HEK293 (cell line): ENCODE measurements around the gene NHLH1.

ENCODE experiments used
- MYNN ChIP-seq: fragments of 450-650 bp; formaldehyde crosslinking; IDR thresholded peaks from 2 replicates; pipeline ENCODE4 v1.5.1; 2016; ENCODE audit warnings: missing biosample characterization, missing genetic modification characterization, borderline replicate concordance
- ZNF366 ChIP-seq: fragments of 450-650 bp; formaldehyde crosslinking; conservative IDR thresholded peaks from 2 replicates; pipeline ENCODE4 v1.5.1; 2016; ENCODE audit warnings: missing biosample characterization, missing genetic modification characterization
- TF ChIP-seq, protein P1 (sequence below): fragments of 450-650 bp; formaldehyde crosslinking; IDR thresholded peaks from 2 replicates; pipeline ENCODE4 v1.5.1; 2016; ENCODE audit warnings: missing biosample characterization, missing genetic modification characterization

DNA sequence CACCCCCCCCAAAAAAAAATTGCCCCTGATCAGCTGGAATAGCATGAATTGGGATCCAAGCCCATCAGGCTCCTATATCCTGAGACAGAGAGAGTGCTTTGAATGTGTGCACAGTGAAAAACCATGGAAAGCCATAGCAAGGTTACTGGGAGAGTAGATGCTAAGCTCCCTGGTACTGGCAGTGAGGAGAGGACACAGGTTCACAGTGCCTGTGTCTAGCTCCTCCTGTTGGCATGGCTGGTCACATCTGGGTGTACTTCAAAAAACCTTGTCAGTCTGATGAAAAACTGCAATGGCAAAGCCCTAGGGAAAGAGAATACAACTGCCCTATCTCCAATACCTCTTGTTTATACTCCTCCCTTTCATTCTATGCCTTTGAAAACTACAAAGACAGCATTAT is 36.8 kb upstream of the NHLH1 start:
- TF ChIP-seq, protein P1, sequence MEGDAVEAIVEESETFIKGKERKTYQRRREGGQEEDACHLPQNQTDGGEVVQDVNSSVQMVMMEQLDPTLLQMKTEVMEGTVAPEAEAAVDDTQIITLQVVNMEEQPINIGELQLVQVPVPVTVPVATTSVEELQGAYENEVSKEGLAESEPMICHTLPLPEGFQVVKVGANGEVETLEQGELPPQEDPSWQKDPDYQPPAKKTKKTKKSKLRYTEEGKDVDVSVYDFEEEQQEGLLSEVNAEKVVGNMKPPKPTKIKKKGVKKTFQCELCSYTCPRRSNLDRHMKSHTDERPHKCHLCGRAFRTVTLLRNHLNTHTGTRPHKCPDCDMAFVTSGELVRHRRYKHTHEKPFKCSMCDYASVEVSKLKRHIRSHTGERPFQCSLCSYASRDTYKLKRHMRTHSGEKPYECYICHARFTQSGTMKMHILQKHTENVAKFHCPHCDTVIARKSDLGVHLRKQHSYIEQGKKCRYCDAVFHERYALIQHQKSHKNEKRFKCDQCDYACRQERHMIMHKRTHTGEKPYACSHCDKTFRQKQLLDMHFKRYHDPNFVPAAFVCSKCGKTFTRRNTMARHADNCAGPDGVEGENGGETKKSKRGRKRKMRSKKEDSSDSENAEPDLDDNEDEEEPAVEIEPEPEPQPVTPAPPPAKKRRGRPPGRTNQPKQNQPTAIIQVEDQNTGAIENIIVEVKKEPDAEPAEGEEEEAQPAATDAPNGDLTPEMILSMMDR (tag by site-specific recombination) = no peak
- TF ChIP-seq ZNF366 (tag by site-specific recombination) (no peak), MYNN (tag by site-specific recombination) (no peak)
